ENCODE data around the gene RAB31. TPM values are rescaled to one million over a fixed set of nuclear protein-coding genes. Genes with fewer than 3 reads are reported as not detected.

Gene RAB31
- total RNA-seq, 1 donor from 2014 or later = 47.7 TPM

- no peaks in the 10 kb centered on the region for H3K36me3 ChIP-seq (ENCODE audit: control insufficient read depth, insufficient read depth, low read length)
- FAIRE-seq (no peak), DNase-seq (ENCODE audit: low read depth) (no peak)
- H3K4me3 ChIP-seq (ENCODE audit: low read depth, low read length) = no peak overlapping the region
- no peak for TF ChIP-seq CTCF (IDR thresholded peaks at IDR 0.05; ENCODE audit: insufficient read depth, low read length, severe bottlenecking)
- H3K27me3 ChIP-seq (ENCODE audit: control insufficient read depth, insufficient read depth, low read length) = no peaks in the 10 kb centered on the region
Measured at GRCh38 chr18:9760641-9761040, 52.5 kb downstream of the RAB31 start.

GRCh38 chr18:9762526-9762925, 54.4 kb downstream of the RAB31 start:
- Histone ChIP-seq H3K4me3 (ENCODE audit: low read depth, low read length) (no peak overlapping the region), H3K27me3 (ENCODE audit: control insufficient read depth, insufficient read depth, low read length) (no peaks in the 10 kb centered on the region), H3K36me3 (ENCODE audit: control insufficient read depth, insufficient read depth, low read length) (no peaks in the 10 kb centered on the region)
- FAIRE-seq (no peak), DNase-seq (ENCODE audit: low read depth) (no peak)
- no peak for TF ChIP-seq CTCF (IDR thresholded peaks at IDR 0.05; ENCODE audit: insufficient read depth, low read length, severe bottlenecking)

DNA sequence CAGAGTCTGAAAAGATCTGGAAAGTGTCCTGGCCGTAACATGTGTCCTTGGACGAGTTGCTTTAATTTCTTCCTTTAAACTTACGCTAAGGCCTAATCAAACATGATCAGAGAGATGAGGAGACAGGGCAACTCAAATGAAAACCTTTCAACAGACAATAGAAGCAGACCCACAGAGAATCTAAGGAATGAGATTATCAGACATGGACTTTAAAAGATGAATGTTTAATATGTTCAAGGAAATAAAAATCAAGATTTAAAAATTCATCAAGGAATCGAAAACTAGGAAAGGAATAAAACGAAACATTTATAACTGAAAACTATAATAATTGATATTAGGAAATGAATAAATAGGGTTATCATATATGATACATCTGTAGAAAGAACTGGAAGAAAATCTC, 55.1 kb downstream of the RAB31 start:
- no peak for TF ChIP-seq CTCF (IDR thresholded peaks at IDR 0.05; ENCODE audit: insufficient read depth, low read length, severe bottlenecking)
- DNase-seq (ENCODE audit: low read depth) (no peak), FAIRE-seq (no peak)
- Histone ChIP-seq H3K4me3 (ENCODE audit: low read depth, low read length) (no peak overlapping the region), H3K27me3 (ENCODE audit: control insufficient read depth, insufficient read depth, low read length) (no peaks in the 10 kb centered on the region), H3K36me3 (ENCODE audit: control insufficient read depth, insufficient read depth, low read length) (no peaks in the 10 kb centered on the region)

DNA sequence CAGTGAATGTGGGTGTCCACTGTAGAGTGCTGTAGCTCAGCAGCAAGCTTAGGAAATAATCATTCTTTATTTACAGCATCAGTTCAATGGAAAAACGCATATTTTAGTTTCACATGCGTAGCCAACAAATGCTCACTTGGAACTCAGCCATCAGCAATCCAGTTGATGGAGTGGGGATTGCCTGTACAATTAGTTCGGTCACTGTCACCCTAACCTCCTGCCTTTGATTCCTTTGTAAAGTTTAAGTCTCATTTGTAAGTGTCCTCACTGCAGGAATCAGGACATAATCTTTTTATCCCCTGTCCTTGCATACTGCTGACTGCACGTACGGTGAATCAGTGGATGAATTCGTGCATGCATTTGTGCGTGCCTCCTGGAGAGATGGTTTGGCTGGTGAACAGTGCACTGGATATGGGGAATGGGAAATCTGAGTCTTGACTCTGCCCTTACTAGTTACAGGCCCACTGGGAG, 55.9 kb downstream of the RAB31 start:
- no peak for FAIRE-seq
- Histone ChIP-seq H3K4me3 (ENCODE audit: low read depth, low read length) (no peak overlapping the region), H3K27me3 (ENCODE audit: control insufficient read depth, insufficient read depth, low read length) (no peaks in the 10 kb centered on the region), H3K36me3 (ENCODE audit: control insufficient read depth, insufficient read depth, low read length) (no peaks in the 10 kb centered on the region)
- TF ChIP-seq CTCF (IDR thresholded peaks at IDR 0.05; ENCODE audit: insufficient read depth, low read length, severe bottlenecking) = no peak
- DNase-seq (ENCODE audit: low read depth) = no peak

DNA sequence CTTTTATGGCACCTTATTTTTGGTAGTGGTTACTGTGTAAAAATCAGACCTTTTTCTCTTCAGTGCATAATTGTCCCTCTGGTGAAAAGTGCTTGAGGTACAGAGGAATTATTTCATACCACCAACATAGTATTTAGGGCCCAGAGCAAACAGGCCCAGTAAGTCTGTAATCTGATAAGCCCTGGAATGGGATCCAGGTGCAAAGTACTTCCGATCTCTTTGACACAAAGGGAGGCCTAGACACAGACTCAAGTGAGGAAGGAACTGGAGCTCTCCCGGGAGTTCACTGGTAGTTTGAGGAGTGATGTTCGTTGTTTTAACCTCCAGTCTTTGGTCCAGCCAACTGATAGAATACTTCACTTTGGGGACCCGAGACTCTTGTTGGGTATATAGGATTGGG, 57.4 kb downstream of the RAB31 start:
- DNase-seq (ENCODE audit: low read depth) (no peak), FAIRE-seq (no peak)
- H3K36me3 ChIP-seq (ENCODE audit: control insufficient read depth, insufficient read depth, low read length) = no peaks in the 10 kb centered on the region
- no peaks in the 10 kb centered on the region for H3K27me3 ChIP-seq (ENCODE audit: control insufficient read depth, insufficient read depth, low read length)
- TF ChIP-seq CTCF (IDR thresholded peaks at IDR 0.05; ENCODE audit: insufficient read depth, low read length, severe bottlenecking) = no peak
- H3K4me3 ChIP-seq (ENCODE audit: low read depth, low read length) = no peak overlapping the region

DNA sequence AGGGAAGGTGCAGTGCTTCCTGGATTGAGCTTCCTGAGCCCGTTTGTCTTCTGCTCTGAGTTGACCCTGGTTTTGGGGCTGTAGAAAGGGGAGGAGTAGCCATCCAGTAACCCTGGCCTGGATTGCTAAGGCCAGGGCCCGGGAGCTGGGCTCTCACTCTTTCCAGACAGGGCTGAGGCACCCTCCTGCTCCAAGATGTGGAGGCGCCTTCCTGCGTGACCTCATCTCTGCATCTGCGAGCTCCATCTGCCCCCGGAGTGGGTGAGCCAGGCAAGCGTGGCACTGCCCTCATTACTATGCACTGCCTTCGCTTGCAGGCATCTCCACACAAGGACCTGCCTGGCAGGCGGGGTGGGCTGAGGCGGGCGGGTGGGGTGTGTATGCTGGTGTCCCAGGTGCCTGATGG, 58.0 kb downstream of the RAB31 start:
- FAIRE-seq = no peak
- H3K4me3 ChIP-seq (ENCODE audit: low read depth, low read length) = no peak overlapping the region
- DNase-seq (ENCODE audit: low read depth) = no peak
- TF ChIP-seq CTCF (IDR thresholded peaks at IDR 0.05; ENCODE audit: insufficient read depth, low read length, severe bottlenecking) = no peak
- no peaks in the 10 kb centered on the region for H3K27me3 ChIP-seq (ENCODE audit: control insufficient read depth, insufficient read depth, low read length)
- no peaks in the 10 kb centered on the region for H3K36me3 ChIP-seq (ENCODE audit: control insufficient read depth, insufficient read depth, low read length)
